Stimulated activated CD8-positive, alpha-beta memory T cell treated with anti-CD3 and anti-CD28 coated beads, Interleukin-2, amount 100 ng/mL, for 1 hour (primary cell): ENCODE results near the gene GDE1.
"Not testable (repeated sequence)": the region's sequence is repeated elsewhere in the genome, so short reads cannot be mapped to it uniquely, and the experiment has no call there.

Experiments
- DNase-seq, 2 donors: peaks; one replicate each; pipeline ENCODE4 v3.0.0-alpha.2; 2020; ENCODE audit warnings: low read depth in 2 of 2

The GDE1 gene

GRCh38 chr16:19521471-19522396 lies at the start of gene GDE1:
Gene GDE1 (minus strand): TSS chr16:19522098. CDS start chr16:19521964, 134 bp downstream.
- DNase-seq, result peak; percentile 86 to 92

GRCh38 chr16:19567560-19567959 lies 45.7 kb upstream of the GDE1 start:
- no peak for DNase-seq

GRCh38 chr16:19566362-19566761 lies 44.5 kb upstream of the GDE1 start:
- no peak for DNase-seq

- DNase-seq, result no peak
Measured at GRCh38 chr16:19563377-19563776, 41.5 kb upstream of the GDE1 start.

GRCh38 chr16:19560078-19560477 lies 38.2 kb upstream of the GDE1 start:
- DNase-seq, result no peak

- no peak for DNase-seq
Measured at GRCh38 chr16:19559242-19559910, 37.5 kb upstream of the GDE1 start.

- no peak for DNase-seq
Measured at GRCh38 chr16:19555938-19556771, 34.3 kb upstream of the GDE1 start.

GRCh38 chr16:19555186-19555937 lies 33.5 kb upstream of the GDE1 start, which contains the start of gene VPS35L:
Gene VPS35L (plus strand): TSS chr16:19555703. CDS start chr16:19555730, 27 bp downstream.
- peak; percentile 92 to 93 for DNase-seq

- DNase-seq, result no peak
Measured at GRCh38 chr16:19549673-19550072, 27.8 kb upstream of the GDE1 start.

- DNase-seq, result no peak
Measured at GRCh38 chr16:19548144-19548543, 26.2 kb upstream of the GDE1 start.

- not testable (repeated sequence) for DNase-seq
Measured at GRCh38 chr16:19543278-19543996, 21.5 kb upstream of the GDE1 start.

GRCh38 chr16:19542138-19542821 lies 20.4 kb upstream of the GDE1 start:
- DNase-seq, result no peak

- DNase-seq, result no peak
Measured at GRCh38 chr16:19540241-19540970, 18.5 kb upstream of the GDE1 start.

GRCh38 chr16:19532601-19533000 lies 10.7 kb upstream of the GDE1 start:
- no peak for DNase-seq

GRCh38 chr16:19528666-19529065 lies 6.8 kb upstream of the GDE1 start:
- DNase-seq, result no peak

GRCh38 chr16:19527161-19527560 lies 5.3 kb upstream of the GDE1 start:
- DNase-seq, result no peak

- no peak for DNase-seq
Measured at GRCh38 chr16:19525385-19525723, 3.5 kb upstream of the GDE1 start.

- no peak for DNase-seq
Measured at GRCh38 chr16:19524616-19525384, 2.9 kb upstream of the GDE1 start.

GRCh38 chr16:19524356-19524615 lies 2.4 kb upstream of the GDE1 start:
- DNase-seq, result no peak
